NK-92 treated with Interleukin-12 subunit alpha and Interleukin-12 subunit beta, amount 100 ng/mL, for 24 hours (cell line): ENCODE measurements around the gene INSIG1.

ENCODE experiments used
- DNase-seq: peaks from one replicate; lab custom pipeline; 2025; lab: John Stamatoyannopoulos, UW

INSIG1 gene

GRCh38 chr7:155349601-155350331 lies 52.1 kb downstream of the INSIG1 start:
- DNase-seq = no peak

GRCh38 chr7:155351120-155351870 lies 53.6 kb downstream of the INSIG1 start:
- DNase-seq = no peak

GRCh38 chr7:155352076-155352752 lies 54.5 kb downstream of the INSIG1 start:
- DNase-seq = no peak

GRCh38 chr7:155352753-155353115 lies 55.1 kb downstream of the INSIG1 start:
- DNase-seq = no peak

DNA sequence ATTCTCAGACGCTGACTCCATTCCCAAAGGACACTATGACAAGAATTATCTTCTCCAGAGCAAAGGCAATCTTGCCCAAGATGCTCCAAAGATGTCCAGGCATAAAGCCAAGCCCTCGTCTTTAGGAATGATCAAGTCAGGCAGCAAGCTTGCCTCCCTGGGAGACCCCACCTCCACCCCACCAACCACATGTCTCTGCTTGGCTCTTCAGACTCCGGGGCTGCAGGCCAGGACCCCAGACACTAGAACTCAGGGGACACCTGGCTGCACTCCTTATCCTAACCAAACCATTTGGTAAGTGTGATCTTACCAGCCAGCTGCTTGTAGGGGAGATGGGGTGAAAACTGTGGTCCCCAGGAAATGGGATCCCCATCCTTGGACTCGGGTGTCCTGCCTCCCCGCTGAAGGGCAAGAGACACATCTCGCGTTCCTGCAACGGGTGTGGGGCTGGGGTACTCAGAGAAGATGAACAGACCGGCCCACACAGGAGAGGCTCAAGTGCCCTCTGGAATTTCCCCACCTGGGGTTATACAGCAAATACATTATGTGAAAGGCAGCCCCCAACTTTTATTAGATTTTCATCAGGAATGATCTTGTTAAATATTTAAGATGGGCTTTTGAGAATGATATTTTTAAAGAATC lies 55.7 kb downstream of the INSIG1 start:
- no peak for DNase-seq

DNA sequence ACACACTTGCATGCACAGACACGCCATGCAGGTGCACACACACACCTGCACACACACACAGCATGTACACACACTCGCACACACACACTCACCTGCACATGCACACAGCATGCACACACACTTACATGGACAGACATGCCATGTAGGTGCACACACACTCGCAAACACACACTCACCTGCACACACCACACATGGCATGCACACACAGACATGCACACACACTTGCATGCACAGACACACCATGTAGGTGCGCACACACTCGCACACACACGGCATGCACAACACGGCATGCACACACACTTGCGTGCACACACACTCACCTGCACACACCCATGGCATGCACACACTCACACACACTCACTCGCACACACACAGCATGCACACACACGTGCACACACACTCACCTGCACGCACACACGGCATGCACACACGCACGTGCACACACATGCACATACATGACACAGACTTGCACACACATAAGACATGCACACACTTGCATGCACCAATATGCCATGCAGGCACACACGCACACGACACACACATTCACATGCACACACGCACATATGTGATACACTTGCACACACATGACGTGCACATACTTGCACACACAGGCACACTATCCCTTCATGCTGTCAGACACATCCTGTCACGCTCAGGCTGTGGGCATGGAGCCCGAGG lies 56.8 kb downstream of the INSIG1 start:
- no peak for DNase-seq

- no peak for DNase-seq
Observed at GRCh38 chr7:155355176-155355575, 57.5 kb downstream of the INSIG1 start.

- no peak for DNase-seq
Observed at GRCh38 chr7:155355745-155356144, 58.1 kb downstream of the INSIG1 start.

DNA sequence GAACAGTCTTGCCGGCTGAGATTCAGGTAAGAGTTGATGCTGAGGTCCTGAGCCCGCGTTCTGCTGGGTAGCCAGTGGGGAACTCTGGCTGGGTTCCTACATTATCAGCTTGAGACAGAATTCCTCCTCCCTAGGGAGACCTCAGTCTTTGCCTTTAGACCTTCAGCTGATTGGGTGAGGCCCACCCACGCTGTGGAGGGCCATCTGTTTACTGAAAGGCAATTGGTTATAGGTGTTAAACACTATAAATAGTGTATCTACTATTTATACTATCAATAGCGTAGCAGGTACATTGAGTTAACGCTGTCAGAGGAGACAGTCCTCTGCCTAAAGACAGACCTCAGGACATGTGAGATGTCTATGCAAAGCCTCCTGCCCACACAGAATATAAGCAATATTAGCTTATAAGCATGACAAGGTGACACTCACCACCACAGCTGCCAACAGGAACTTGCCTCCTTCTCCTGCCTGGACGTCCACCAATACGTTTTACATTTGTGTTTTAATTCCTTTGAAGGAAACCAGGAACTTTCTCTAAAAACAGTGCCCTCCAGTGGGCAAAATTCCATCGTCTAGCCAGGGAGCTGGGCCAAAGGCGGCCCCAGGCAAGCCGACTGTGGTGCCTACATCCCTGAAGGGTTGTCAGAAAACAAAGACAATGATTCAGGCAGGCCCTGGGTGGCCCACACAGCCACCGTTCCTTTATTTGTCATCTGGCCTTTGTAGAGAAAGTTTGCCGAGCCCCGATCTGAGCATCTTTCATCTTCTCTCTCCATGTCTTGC lies 58.8 kb downstream of the INSIG1 start:
- no peak for DNase-seq

DNA sequence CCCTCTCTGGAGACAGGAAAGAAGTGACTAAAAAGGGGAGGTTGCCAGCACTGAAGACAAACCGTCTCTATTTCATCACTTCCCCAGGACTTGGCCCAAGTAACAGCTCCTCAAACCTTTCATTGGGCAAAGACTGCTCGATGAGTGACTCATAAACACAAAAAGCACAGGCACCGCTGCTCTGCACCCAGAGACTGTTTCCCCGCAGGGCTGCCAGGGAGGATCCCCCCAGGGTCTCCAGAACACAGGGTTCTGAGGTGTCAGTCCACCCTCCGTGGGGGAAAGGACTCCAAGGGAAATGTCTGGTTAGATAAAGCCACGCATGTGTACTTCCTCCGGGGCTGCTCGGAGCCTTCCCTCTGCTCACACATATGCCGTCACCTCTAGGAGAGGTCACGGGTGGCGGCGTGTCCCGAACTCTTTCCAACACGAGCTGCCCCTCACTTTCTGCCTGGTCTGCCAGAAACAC lies 59.9 kb downstream of the INSIG1 start:
- no peak for DNase-seq

DNA sequence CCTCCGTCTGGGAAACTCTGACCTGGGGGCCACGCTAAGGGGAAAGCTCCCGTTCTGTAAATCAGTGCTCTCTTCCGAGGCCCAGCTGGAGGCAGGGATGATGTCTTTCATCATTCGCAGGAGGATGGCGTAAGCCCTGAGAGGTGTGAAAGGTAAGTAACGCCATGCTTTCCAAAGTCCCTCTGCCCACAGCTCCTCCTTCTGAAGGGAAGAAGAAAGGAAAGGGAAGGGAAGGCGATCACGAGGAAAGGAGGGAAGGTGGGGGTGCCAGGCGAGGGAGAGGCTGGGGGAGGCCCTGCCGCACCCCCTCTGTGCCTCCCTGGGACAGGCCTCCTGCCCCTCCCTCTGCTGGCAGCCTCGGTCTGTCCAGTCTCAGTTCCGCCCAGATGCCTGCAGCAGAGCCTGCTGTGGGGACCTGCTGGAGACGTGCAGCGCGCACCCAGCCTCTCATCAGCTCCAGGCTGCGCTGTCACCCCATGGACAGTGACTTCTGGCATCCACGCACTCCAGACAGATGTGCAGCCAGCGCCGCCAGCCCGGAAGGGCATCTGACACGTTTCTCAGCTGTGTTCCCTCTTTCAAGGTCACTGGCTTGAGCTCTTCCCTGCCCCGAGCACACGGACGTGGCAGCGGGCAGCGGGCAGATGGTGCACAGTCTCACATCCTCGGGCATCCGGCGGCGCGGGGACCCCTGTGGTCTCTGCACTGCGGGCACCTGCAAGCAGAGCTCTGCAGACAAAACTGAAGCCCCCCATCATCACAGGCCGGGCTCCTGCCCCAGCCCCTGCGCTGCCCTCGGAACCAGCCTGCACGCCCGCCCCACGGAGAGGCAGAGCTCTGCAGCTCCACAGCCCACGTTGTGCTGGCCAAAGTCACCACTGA lies 60.6 kb downstream of the INSIG1 start:
- no peak for DNase-seq

DNA sequence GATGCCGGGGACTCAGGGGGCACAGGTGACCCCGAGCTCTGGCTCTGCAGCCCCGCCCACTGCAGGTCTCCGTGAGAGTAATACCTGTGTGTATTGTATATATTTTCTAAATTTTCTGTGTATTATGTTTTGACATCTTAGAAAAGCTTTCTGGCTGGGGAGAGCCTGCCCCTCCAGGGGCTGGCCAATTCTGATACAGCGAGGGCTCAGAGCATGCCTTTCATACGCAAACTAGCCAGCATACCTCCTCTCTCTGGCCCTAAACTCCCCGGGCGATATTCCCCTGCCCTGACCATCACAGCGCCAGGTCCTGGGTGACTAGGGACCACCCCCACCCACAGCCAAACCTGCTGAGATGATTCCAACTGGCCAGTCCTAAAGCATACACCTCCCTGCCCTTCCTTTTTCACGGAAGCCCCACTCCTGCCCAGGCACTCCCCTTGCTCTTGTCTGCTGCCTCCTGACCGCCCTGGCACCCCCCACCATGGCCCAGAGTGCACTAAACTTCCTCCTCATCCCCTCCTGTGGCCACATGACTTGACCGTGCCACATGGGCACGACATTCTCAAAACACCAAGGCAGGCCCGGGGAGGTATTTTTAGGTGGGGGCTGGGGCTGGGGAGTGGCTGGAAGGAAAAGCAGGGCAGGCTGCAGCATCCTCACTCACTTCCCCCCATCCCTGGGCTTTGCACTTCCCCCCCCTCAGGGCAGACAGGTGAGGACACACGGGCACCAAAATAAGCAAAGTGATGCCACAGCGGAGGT lies 61.5 kb downstream of the INSIG1 start:
- no peak for DNase-seq
